Gastroesophageal sphincter (tissue), 3 donors: Measurements from ENCODE around the gene EPHA7.

Experiments used
- CTCF ChIP-seq, 4 experiments: fragments of 200-600 bp in 2 of 4; fragments of 450-650 bp in 2 of 4; sonication (generic) in 1 of 4; IDR thresholded peaks; one replicate each; pipeline ENCODE4 v1.5.1; 2017 to 2019; ENCODE audit warnings: antibody characterized with exemption in 4 of 4, mild to moderate bottlenecking in 2 of 4, moderate library complexity in 2 of 4
- POLR2A ChIP-seq, 2 donors: fragments of 450-650 bp; IDR thresholded peaks; one replicate each; pipeline ENCODE4 v1.6.1; 2017; ENCODE audit warnings: antibody characterized with exemption in 2 of 2, mild to moderate bottlenecking in 2 of 2, moderate library complexity in 1 of 2
- POLR2AphosphoS5 ChIP-seq: sonication (generic); formaldehyde crosslinking; IDR thresholded peaks from one replicate; pipeline ENCODE4 v1.6.1; 2017; ENCODE audit warnings: antibody characterized with exemption

- no peak for TF ChIP-seq CTCF (IDR thresholded peaks at IDR 0.05)
- TF ChIP-seq POLR2A (IDR thresholded peaks at IDR 0.05) = no peak
- no peak for TF ChIP-seq POLR2AphosphoS5
Measured at GRCh38 chr6:93194480-93194879, 224.9 kb downstream of the EPHA7 start.
